GM19023 (cell line): ENCODE measurements around the gene TM4SF1.
"Not testable (repeated sequence)": the region's sequence is repeated elsewhere in the genome, so short reads cannot be mapped to it uniquely, and the experiment has no call there.

Experiments used
- ATAC-seq: cut with Tn5 transposase; IDR thresholded peaks from one replicate; pipeline ENCODE4 v1.9.1; 2021; ENCODE audit warnings: mild to moderate bottlenecking, moderate library complexity; ENCODE audit not compliant: unreplicated experiment

TM4SF1 gene

GRCh38 chr3:149395107-149396089, 17.9 kb upstream of the TM4SF1 start:
- ATAC-seq: no peak

- peak; percentile 91 for ATAC-seq
These were observed 16.1 kb upstream of the TM4SF1 start for GRCh38 chr3:149393345-149394160.

- no peak for ATAC-seq
These were observed 14.5 kb upstream of the TM4SF1 start for GRCh38 chr3:149391960-149392359.

GRCh38 chr3:149390772-149391212, 13.3 kb upstream of the TM4SF1 start:
- ATAC-seq: no peak

- ATAC-seq: no peak
These were observed 12.8 kb upstream of the TM4SF1 start for GRCh38 chr3:149390294-149390693.

- ATAC-seq: no peak
These were observed 11.3 kb upstream of the TM4SF1 start for GRCh38 chr3:149388531-149389417.

GRCh38 chr3:149388001-149388440, 10.6 kb upstream of the TM4SF1 start:
- no peak for ATAC-seq

GRCh38 chr3:149386299-149386606, 8.8 kb upstream of the TM4SF1 start:
- no peak for ATAC-seq

- no peak for ATAC-seq
These were observed 8.3 kb upstream of the TM4SF1 start for GRCh38 chr3:149385617-149386298.

- ATAC-seq: no peak
These were observed 7.5 kb upstream of the TM4SF1 start for GRCh38 chr3:149384911-149385321.

GRCh38 chr3:149384167-149384566, 6.7 kb upstream of the TM4SF1 start:
- ATAC-seq: no peak

- ATAC-seq: no peak
These were observed 6.3 kb upstream of the TM4SF1 start for GRCh38 chr3:149383703-149384102.

- ATAC-seq: no peak
These were observed 5.1 kb upstream of the TM4SF1 start for GRCh38 chr3:149382518-149382917.

GRCh38 chr3:149382101-149382467, 4.6 kb upstream of the TM4SF1 start:
- no peak for ATAC-seq

GRCh38 chr3:149381173-149382100, 4.0 kb upstream of the TM4SF1 start:
- ATAC-seq: no peak

- not testable (repeated sequence) for ATAC-seq
These were observed 2.8 kb upstream of the TM4SF1 start for GRCh38 chr3:149380220-149380619.

- ATAC-seq: no peak
These were observed 1.2 kb upstream of the TM4SF1 start for GRCh38 chr3:149378478-149379309.

GRCh38 chr3:149376718-149377407, 586 bp downstream of the TM4SF1 start:
- no peak for ATAC-seq
